Skeletal muscle tissue (tissue), 4 donors: ENCODE measurements around the gene ODAD2. TPM values are rescaled to one million over a fixed set of nuclear protein-coding genes. Genes with fewer than 3 reads are reported as not detected.
"Not testable (repeated sequence)": the region's sequence is repeated elsewhere in the genome, so short reads cannot be mapped to it uniquely, and the experiment has no call there.

ENCODE experiments used
- H3K27ac ChIP-seq: one replicate; pipeline ENCODE4 v1.7.0; 2013; ENCODE audit warnings: mild to moderate bottlenecking, low read depth, low read length, inconsistent platforms
- H3K27me3 ChIP-seq, 3 donors: one replicate each; pipeline ENCODE4 v1.7.0; 2013; ENCODE audit warnings: low read length in 3 of 3; ENCODE audit not compliant: control insufficient read depth in 3 of 3, insufficient read depth in 3 of 3
- H3K36me3 ChIP-seq, 3 donors: one replicate each; pipeline ENCODE4 v1.7.0; 2013; ENCODE audit warnings: low read length in 3 of 3; ENCODE audit not compliant: control insufficient read depth in 3 of 3, insufficient read depth in 3 of 3
- H3K4me1 ChIP-seq, 3 donors: one replicate each; pipeline ENCODE4 v1.7.0; 2013; ENCODE audit warnings: low read length in 3 of 3, mild to moderate bottlenecking in 3 of 3; ENCODE audit not compliant: control insufficient read depth in 3 of 3, insufficient read depth in 3 of 3
- H3K4me3 ChIP-seq, 3 donors: one replicate each; pipeline ENCODE4 v1.7.0; 2013; ENCODE audit warnings: low read length in 3 of 3
- H3K9ac ChIP-seq, 3 donors: one replicate each; pipeline ENCODE4 v1.7.0; 2013; ENCODE audit warnings: low read length in 3 of 3, mild to moderate bottlenecking in 3 of 3, moderate library complexity in 2 of 3, low read depth in 1 of 3
- H3K9me3 ChIP-seq, 3 donors: one replicate each; pipeline ENCODE4 v1.7.0; 2013; ENCODE audit warnings: low read length in 3 of 3; ENCODE audit not compliant: control insufficient read depth in 3 of 3
- total RNA-seq: library from RNA; depleted of rRNA; stranded (reverse); fragments of >200 nt; gene quantifications from one replicate; pipeline ENCODE4 v1.2.3, GENCODE V29; 2014
- donor health status: Osteomylitis.

Gene ODAD2
- total RNA-seq, 1 donor from 2014 or later, result 0.52 TPM

GRCh38 chr10:27911539-27911938 lies 87.3 kb downstream of the ODAD2 start:
- Histone ChIP-seq H3K36me3 (no peaks in the 10 kb centered on the region), H3K4me1 (no peaks in the 10 kb centered on the region), H3K9me3 (no peaks in the 10 kb centered on the region), H3K4me3 (no peak overlapping the region), H3K27me3 (peaks cover 0 to 3% (median 0%) of the 10 kb centered on the region in 3 donors), H3K27ac (no peak overlapping the region), H3K9ac (no peak overlapping the region)

GRCh38 chr10:27911011-27911410 lies 87.9 kb downstream of the ODAD2 start:
- no peaks in the 10 kb centered on the region for H3K4me1 ChIP-seq

GRCh38 chr10:27908231-27908630 lies 90.6 kb downstream of the ODAD2 start:
- no peak overlapping the region for H3K4me3 ChIP-seq
- peaks cover 0 to 2% (median 0%) of the 10 kb centered on the region in 3 donors for H3K9me3 ChIP-seq
- peaks cover 0 to 3% (median 0%) of the 10 kb centered on the region in 3 donors for H3K27me3 ChIP-seq
- H3K9ac ChIP-seq, result no peak overlapping the region
- no peaks in the 10 kb centered on the region for H3K4me1 ChIP-seq
- H3K27ac ChIP-seq, result no peak overlapping the region
- H3K36me3 ChIP-seq, result no peaks in the 10 kb centered on the region

More at GRCh38 chr10:27911011-27911410, 87.9 kb downstream of the ODAD2 start:
- no peak overlapping the region for H3K4me3 ChIP-seq
- H3K27me3 ChIP-seq, result peaks cover 0 to 3% (median 0%) of the 10 kb centered on the region in 3 donors
- no peaks in the 10 kb centered on the region for H3K9me3 ChIP-seq
- no peak overlapping the region for H3K9ac ChIP-seq
- H3K27ac ChIP-seq, result no peak overlapping the region
- no peaks in the 10 kb centered on the region for H3K36me3 ChIP-seq

- not testable (repeated sequence) for H3K27me3 ChIP-seq, H3K36me3 ChIP-seq, H3K4me1 ChIP-seq, H3K9me3 ChIP-seq, H3K27ac ChIP-seq, H3K4me3 ChIP-seq, H3K9ac ChIP-seq
Observed at GRCh38 chr10:27899485-27899884, 99.4 kb downstream of the ODAD2 start.

DNA sequence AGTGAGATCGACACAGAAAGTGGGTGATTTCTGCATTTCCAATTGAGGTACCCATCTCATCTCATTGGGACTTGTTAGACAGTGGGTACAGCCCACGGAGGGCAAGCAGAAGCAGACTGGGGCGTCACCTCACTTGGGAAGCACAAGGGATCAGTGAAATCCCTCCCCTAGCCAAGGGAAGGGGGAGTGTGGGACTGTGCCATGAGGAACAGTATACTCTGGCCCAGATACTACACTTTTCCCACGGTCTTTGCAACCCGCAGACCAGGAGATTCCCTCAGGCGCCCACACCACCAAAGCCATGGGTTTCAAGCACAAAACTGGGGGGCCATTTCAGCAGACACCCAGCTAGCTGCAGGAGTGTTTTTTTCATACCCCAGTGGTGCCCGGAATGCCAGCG lies 99.8 kb downstream of the ODAD2 start:
- Histone ChIP-seq H3K4me3 (no peak overlapping the region), H3K27ac (no peak overlapping the region), H3K9me3 (peaks cover 0 to 4% (median 0%) of the 10 kb centered on the region in 3 donors), H3K9ac (no peak overlapping the region), H3K27me3 (no peaks in the 10 kb centered on the region), H3K36me3 (no peaks in the 10 kb centered on the region), H3K4me1 (no peaks in the 10 kb centered on the region)

GRCh38 chr10:27893358-27893954 lies 105.4 kb downstream of the ODAD2 start:
- H3K4me3 ChIP-seq, result no peak overlapping the region
- no peak overlapping the region for H3K9ac ChIP-seq
- H3K4me1 ChIP-seq, result no peaks in the 10 kb centered on the region
- no peak overlapping the region for H3K27ac ChIP-seq
- H3K9me3 ChIP-seq, result peaks cover 0 to 4% (median 0%) of the 10 kb centered on the region in 3 donors
- no peaks in the 10 kb centered on the region for H3K36me3 ChIP-seq
- no peaks in the 10 kb centered on the region for H3K27me3 ChIP-seq

- no peak overlapping the region for H3K4me3 ChIP-seq
- no peak overlapping the region for H3K27ac ChIP-seq
- H3K36me3 ChIP-seq, result no peaks in the 10 kb centered on the region
- no peaks in the 10 kb centered on the region for H3K27me3 ChIP-seq
- H3K9ac ChIP-seq, result no peak overlapping the region
- no peaks in the 10 kb centered on the region for H3K9me3 ChIP-seq
- no peaks in the 10 kb centered on the region for H3K4me1 ChIP-seq
Observed at GRCh38 chr10:27890971-27891370, 107.9 kb downstream of the ODAD2 start.

DNA sequence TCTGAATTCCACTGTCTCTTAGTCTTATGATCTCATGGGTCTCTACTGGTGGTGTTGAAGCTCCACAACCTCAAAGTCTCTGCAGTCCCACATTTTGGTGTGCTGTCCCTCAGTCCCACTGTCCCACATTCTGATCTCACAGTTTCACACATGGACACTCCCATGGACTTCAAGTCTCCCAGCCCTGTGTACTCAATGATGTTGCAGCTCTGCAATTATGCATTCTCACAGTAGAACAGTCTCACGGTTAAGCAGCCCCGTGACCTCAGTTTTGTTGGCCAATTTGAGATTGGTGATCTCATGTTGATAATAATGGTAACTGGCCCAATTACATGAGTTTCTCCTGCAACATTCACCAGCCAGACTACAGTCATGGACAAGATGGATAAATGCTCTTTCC lies 109.4 kb downstream of the ODAD2 start:
- Histone ChIP-seq H3K4me1 (no peaks in the 10 kb centered on the region), H3K36me3 (no peaks in the 10 kb centered on the region), H3K27me3 (no peaks in the 10 kb centered on the region), H3K9me3 (no peaks in the 10 kb centered on the region), H3K4me3 (no peak overlapping the region), H3K27ac (no peak overlapping the region), H3K9ac (no peak overlapping the region)

DNA sequence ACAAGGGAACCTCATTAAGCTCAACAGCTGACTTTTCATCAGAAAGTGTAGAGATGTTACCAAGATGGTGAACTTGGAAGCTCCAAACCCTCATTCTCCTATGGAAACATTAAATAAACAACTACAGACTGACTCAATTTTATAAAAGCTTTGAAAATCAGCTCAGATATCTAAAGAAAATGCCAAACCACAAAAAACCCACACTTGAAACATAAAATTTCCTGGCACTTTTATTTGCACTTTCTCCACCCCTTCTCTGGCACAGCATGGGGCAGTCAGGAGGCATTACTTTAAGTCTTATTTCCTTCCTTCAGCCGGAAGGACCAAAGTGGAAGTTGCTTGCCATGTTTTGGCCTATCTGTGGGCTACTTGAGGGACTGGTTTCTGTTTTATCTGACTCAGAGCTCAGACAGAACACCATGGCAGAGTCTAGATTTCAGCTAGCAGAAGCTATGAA lies 114.7 kb downstream of the ODAD2 start:
- H3K9ac ChIP-seq, result no peak overlapping the region
- no peaks in the 10 kb centered on the region for H3K27me3 ChIP-seq
- H3K4me3 ChIP-seq, result no peak overlapping the region
- H3K4me1 ChIP-seq, result no peaks in the 10 kb centered on the region
- no peak overlapping the region for H3K27ac ChIP-seq
- no peaks in the 10 kb centered on the region for H3K36me3 ChIP-seq
- H3K9me3 ChIP-seq, result no peaks in the 10 kb centered on the region

GRCh38 chr10:27878281-27878680 lies 120.6 kb downstream of the ODAD2 start:
- H3K4me3 ChIP-seq, result no peak overlapping the region
- no peak overlapping the region for H3K27ac ChIP-seq
- no peaks in the 10 kb centered on the region for H3K36me3 ChIP-seq
- no peaks in the 10 kb centered on the region for H3K9me3 ChIP-seq
- no peaks in the 10 kb centered on the region for H3K27me3 ChIP-seq
- H3K4me1 ChIP-seq, result no peaks in the 10 kb centered on the region
- no peak overlapping the region for H3K9ac ChIP-seq
